Adrenal gland (tissue), 12 donors: Measurements from ENCODE around the gene CTDSP1. TPM values are rescaled to one million over a fixed set of nuclear protein-coding genes. Genes with fewer than 3 reads are reported as not detected.

Experiments
- DNase-seq, 7 donors: peaks; one replicate each; pipeline ENCODE4 v3.0.0-alpha.2; 2019 to 2020
- H3K27ac ChIP-seq, 5 donors: fragments of 200-600 bp; sonication (generic) in 4 of 5; 1 replicate in 3 of 5; 2 replicates in 2 of 5; pipeline versions ENCODE4 v1.5.1 to v1.8.0; 2016 to 2020; ENCODE audit warnings: mild to moderate bottlenecking in 1 of 5
- H3K27me3 ChIP-seq: fragments of 200-600 bp; 2 replicates; pipeline ENCODE4 v1.8.0; 2021
- H3K36me3 ChIP-seq, 2 donors: fragments of 200-600 bp; replicated peaks in 1 of 2; 1 replicate in 1 of 2; 2 replicates in 1 of 2; pipeline versions ENCODE4 v1.5.1 to v1.8.0; 2018 to 2022
- H3K4me1 ChIP-seq, 2 donors: fragments of 200-600 bp; replicated peaks in 1 of 2; 1 replicate in 1 of 2; 2 replicates in 1 of 2; pipeline versions ENCODE4 v1.5.1 to v1.8.0; 2018 to 2021
- H3K4me3 ChIP-seq, 4 donors: fragments of 200-600 bp; sonication (generic) in 3 of 4; one replicate each; pipeline ENCODE4 v1.5.1; 2016 to 2018
- H3K9me3 ChIP-seq, 3 donors: fragments of 200-600 bp; sonication (generic) in 1 of 3; replicated peaks in 1 of 3; 1 replicate in 2 of 3; 2 replicates in 1 of 3; pipeline versions ENCODE4 v1.5.1 to v1.8.0; 2016 to 2021
- CTCF ChIP-seq, 6 experiments: fragments of 450-650 bp in 4 of 6; fragments of 200-600 bp in 2 of 6; sonication (generic) in 1 of 6; IDR thresholded peaks; 1 replicate in 5 of 6; 2 replicates in 1 of 6; pipeline versions ENCODE4 v1.5.1 to v1.8.0; 2016 to 2021; ENCODE audit warnings: antibody characterized with exemption in 6 of 6, mild to moderate bottlenecking in 2 of 6, moderate library complexity in 1 of 6
- POLR2A ChIP-seq, 2 donors: fragments of 450-650 bp; IDR thresholded peaks; one replicate each; pipeline ENCODE4 v1.6.1; 2017; ENCODE audit warnings: antibody characterized with exemption in 2 of 2, mild to moderate bottlenecking in 2 of 2, moderate library complexity in 1 of 2
- WGBS, 4 donors: extraction: QIAGEN DNeasy Blood & Tissue Kit in 2 of 4; methylation state at CpG; one replicate each; pipeline versions ENCODE4 v1.1.5 to v1.1.7; 2013 to 2017; 5-methylcytosine and 5-hydroxymethylcytosine counted together
- intact Hi-C, 2 donors: fragments of 100-400 bp; cut with DNase I; formaldehyde crosslinking; loops; one replicate each; pipeline versions ENCODE4 v1.14.1 to v1.15.0; 2022 to 2023
- polyA plus RNA-seq, 3 donors: library from polyadenylated mRNA; stranded (reverse); fragments of 200-250 nt in 2 of 3; fragments of 350-450 nt in 1 of 3; fragmentation: Illumina TruSeq in 1 of 3; extraction: RNeasy Lipid Tissue Mini Kit (QIAGEN cat#74804) in 1 of 3; gene quantifications; one replicate each; pipeline ENCODE4 v1.2.3, GENCODE V29; 2013 to 2014
- total RNA-seq, 9 donors: library from RNA; depleted of rRNA in 4 of 9; stranded (reverse); fragments of >200 nt in 4 of 9; fragments of 120-200 nt in 1 of 9; fragmentation: NEBNext Ultra II Directional in 1 of 9; extraction: Animal tissue kit (Norgen Biotek cat#: 25700) in 1 of 9; gene quantifications; one replicate each; pipeline versions ENCODE4 v1.1.0 to v1.2.4, GENCODE V29; 2013 to 2023
- donor health status: healthy with polysubstance abuse.
- donor health status: Bipolar disorder and iron deficiency.
- donor health status: DM: yes; HTN: yes; CAD: no.
- donor health status: DM: no; HTN: no; CAD: no.
- donor health status: DM: no; HTN: no; CAD: no.
- donor health status: DM: yes; HTN: yes; CAD: no.

Gene CTDSP1
- total and polyA plus RNA-seq, 12 donors, result 34.0 to 161 (median 109) TPM

DNA sequence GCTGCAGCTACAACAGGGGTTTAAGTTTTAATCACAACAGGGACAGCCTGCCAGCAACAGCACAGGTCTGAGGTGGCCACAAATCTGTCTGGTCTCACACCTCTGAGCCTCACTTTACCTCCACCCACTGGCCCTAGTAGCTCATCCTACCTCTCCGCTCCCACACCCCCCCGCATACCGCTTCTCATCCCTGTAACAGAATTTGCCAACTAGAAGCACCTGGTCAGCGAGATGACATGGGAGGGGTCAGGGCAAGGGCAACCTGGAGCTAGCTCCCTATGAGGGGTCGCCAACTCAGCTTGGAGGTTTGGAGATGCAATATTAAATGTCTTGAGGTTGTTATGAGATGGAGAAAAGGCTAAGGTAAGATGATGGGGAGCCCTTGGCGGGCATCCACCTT lies 35.5 kb upstream of the CTDSP1 start:
- peaks cover 0 to 9% of the 10 kb centered on the region in 2 donors for H3K4me1 ChIP-seq
- TF ChIP-seq CTCF (IDR thresholded peaks at IDR 0.05) (no peak), POLR2A (IDR thresholded peaks at IDR 0.05) (no peak)
- no peaks in the 10 kb centered on the region for H3K36me3 ChIP-seq
- H3K27me3 ChIP-seq, result no peaks in the 10 kb centered on the region
- WGBS, 4 donors, result 72 to 87% (median 85%) methylated on average over 6 of the region's 6 CpGs
- intact Hi-C loops, result no loop called here
- no peak overlapping the region for H3K27ac ChIP-seq
- no peak for DNase-seq
- H3K4me3 ChIP-seq, result no peak overlapping the region
- no peaks in the 10 kb centered on the region for H3K9me3 ChIP-seq

DNA sequence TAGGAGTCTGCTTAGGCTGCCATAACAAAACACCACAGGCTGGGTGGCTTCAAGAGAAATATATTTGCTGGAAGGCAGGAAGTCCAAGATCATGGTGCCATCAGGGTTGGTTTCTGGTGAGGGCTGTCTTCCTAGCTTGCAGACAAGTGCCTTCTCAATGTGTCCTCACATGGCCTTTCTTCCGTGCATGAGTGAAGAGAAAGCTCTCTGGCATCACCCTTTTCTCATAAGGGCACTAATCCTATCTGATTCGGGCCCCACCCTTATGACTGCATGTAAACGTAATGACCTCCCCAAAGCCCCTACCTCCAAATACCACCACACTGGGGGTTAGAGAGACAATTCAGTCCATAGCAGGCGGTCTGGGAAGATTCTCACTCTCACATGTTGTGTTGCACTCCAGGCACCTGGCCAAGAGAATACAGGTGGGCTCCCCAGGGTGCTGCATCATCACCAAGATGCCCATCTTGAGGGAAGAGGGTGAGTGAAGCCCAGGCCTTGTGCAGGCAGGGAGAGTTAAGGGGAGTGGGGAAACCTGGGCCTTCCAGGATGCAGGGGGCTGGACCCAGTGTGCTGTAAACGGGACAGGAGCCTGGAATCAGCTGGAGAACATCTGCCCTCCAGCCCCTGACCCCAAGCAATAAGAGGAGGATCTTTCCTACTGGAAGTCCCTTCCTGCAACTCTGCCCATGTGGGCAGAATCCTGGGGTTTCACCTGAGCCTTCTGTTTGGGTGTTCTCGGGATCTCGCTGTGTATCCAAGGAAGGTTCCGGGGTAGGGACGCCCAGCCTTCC lies 32.9 kb upstream of the CTDSP1 start:
- Histone ChIP-seq H3K9me3 (no peaks in the 10 kb centered on the region), H3K27me3 (no peaks in the 10 kb centered on the region), H3K27ac (peak overlapping the region; percentile 15 to 94 (median 82)), H3K4me1 (peaks cover 0 to 14% of the 10 kb centered on the region in 2 donors), H3K4me3 (peak overlapping the region in 2 of 4 donors; percentile 15 to 40), H3K36me3 (no peaks in the 10 kb centered on the region)
- TF ChIP-seq CTCF (IDR thresholded peaks at IDR 0.05) (no peak), POLR2A (IDR thresholded peaks at IDR 0.05) (no peak)
- intact Hi-C loops, result no loop called here
- 90 to 98% (median 94%) methylated on average over 7 to 9 of the region's 9 CpGs for WGBS, 4 donors
- peak in 1 of 7 donors; percentile 20 for DNase-seq

GRCh38 chr2:218367415-218368149 lies 32.1 kb upstream of the CTDSP1 start:
- peaks cover 0 to 14% of the 10 kb centered on the region in 2 donors for H3K4me1 ChIP-seq
- peak overlapping the region; percentile 15 to 94 (median 82) for H3K27ac ChIP-seq
- peak overlapping the region in 2 of 4 donors; percentile 15 to 40 for H3K4me3 ChIP-seq
- 5 to 80% (median 12%) methylated on average over 2 to 60 of the region's 60 CpGs for WGBS, 4 donors
- H3K36me3 ChIP-seq, result no peaks in the 10 kb centered on the region
- intact Hi-C loops, result no loop called here
- no peaks in the 10 kb centered on the region for H3K27me3 ChIP-seq
- DNase-seq, result peak; percentile 90 to 94 (median 91)
- no peaks in the 10 kb centered on the region for H3K9me3 ChIP-seq
- TF ChIP-seq POLR2A (IDR thresholded peaks at IDR 0.05), result peak; percentile 77 to 85
- no peak for TF ChIP-seq CTCF (IDR thresholded peaks at IDR 0.05)

GRCh38 chr2:218368150-218368528 lies 31.5 kb upstream of the CTDSP1 start:
- TF ChIP-seq CTCF (IDR thresholded peaks at IDR 0.05), result no peak
- TF ChIP-seq POLR2A (IDR thresholded peaks at IDR 0.05), result no peak
- H3K36me3 ChIP-seq, result no peaks in the 10 kb centered on the region
- peak overlapping the region in 2 of 4 donors; percentile 15 to 40 for H3K4me3 ChIP-seq
- H3K4me1 ChIP-seq, result peaks cover 0 to 14% of the 10 kb centered on the region in 2 donors
- H3K27ac ChIP-seq, result peak overlapping the region; percentile 15 to 94 (median 82)
- no peaks in the 10 kb centered on the region for H3K9me3 ChIP-seq
- DNase-seq, result no peak
- no peaks in the 10 kb centered on the region for H3K27me3 ChIP-seq
- intact Hi-C loops, result no loop called here
- 52 to 65% (median 59%) methylated on average over 20 to 21 of the region's 21 CpGs for WGBS, 4 donors
